C4-2B (cell line): ENCODE data around the gene ADAM12.

Experiments used
- CTCF ChIP-seq: fragments of 450-650 bp; conservative IDR thresholded peaks from 2 replicates; pipeline ENCODE4 v1.5.1; 2017; ENCODE audit warnings: mild to moderate bottlenecking
- ZFX ChIP-seq: fragments of 450-650 bp; IDR thresholded peaks from 2 replicates; pipeline ENCODE4 v1.6.1; 2017

DNA sequence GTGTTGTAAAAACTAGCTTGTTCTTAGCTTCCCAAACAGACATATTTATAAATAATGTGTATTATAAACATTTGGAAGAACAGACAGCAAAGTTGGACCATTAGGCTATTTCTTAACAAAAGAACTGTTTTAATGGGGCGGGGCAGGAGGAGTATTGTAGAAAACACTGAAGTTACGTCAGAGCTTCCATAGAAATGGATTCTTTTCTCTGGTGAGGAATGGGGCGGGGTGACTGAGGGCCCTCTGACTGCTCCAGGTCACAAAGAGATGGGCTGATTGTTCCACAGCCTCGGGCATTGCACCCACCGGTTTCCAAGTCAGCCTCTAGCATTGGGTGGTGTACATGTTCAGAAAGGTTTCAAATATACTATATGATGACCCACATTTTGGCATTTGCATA lies 36.8 kb upstream of the ADAM12 start:
- TF ChIP-seq CTCF (no peak), ZFX (no peak)
